Suprapubic skin (tissue), 4 donors: ENCODE measurements around the gene SAMD9. TPM values are rescaled to one million over a fixed set of nuclear protein-coding genes. Genes with fewer than 3 reads are reported as not detected.

Source experiments
- DNase-seq, 2 donors: peaks; one replicate each; pipeline ENCODE4 v3.0.0-alpha.2; 2019; ENCODE audit warnings: low spot score in 2 of 2
- H3K27ac ChIP-seq: fragments of 200-600 bp; sonication (generic); one replicate; pipeline ENCODE4 v1.5.1; 2019
- H3K27me3 ChIP-seq: fragments of 200-600 bp; sonication (generic); one replicate; pipeline ENCODE4 v1.5.1; 2019
- H3K36me3 ChIP-seq: fragments of 200-600 bp; sonication (generic); one replicate; pipeline ENCODE4 v1.5.1; 2019
- H3K4me1 ChIP-seq: fragments of 200-600 bp; sonication (generic); one replicate; pipeline ENCODE4 v1.5.1; 2019
- H3K4me3 ChIP-seq: fragments of 200-600 bp; sonication (generic); one replicate; pipeline ENCODE4 v1.5.1; 2019; ENCODE audit warnings: mild to moderate bottlenecking
- H3K9me3 ChIP-seq: fragments of 200-600 bp; sonication (generic); one replicate; pipeline ENCODE4 v1.5.1; 2019
- EP300 ChIP-seq: sonication (generic); formaldehyde crosslinking; IDR thresholded peaks from one replicate; pipeline ENCODE4 v1.6.1; 2017; ENCODE audit warnings: antibody characterized with exemption
- POLR2A ChIP-seq, 2 donors: fragments of 450-650 bp; IDR thresholded peaks; one replicate each; pipeline ENCODE4 v1.6.1; 2017; ENCODE audit warnings: antibody characterized with exemption in 2 of 2, mild to moderate bottlenecking in 2 of 2, moderate library complexity in 2 of 2
- POLR2AphosphoS5 ChIP-seq, 3 donors: sonication (generic); formaldehyde crosslinking; IDR thresholded peaks; one replicate each; pipeline ENCODE4 v1.6.1; 2017; ENCODE audit warnings: antibody characterized with exemption in 3 of 3
- WGBS: methylation state at CpG from one replicate; pipeline ENCODE4 v1.1.5; 2018; 5-methylcytosine and 5-hydroxymethylcytosine counted together
- total RNA-seq, 4 donors: library from RNA; depleted of rRNA; stranded (reverse); fragments of >200 nt; gene quantifications; one replicate each; pipeline ENCODE4 v1.1.0, GENCODE V29; 2016
- TF ChIP-seq, protein P1 (sequence below), 2 donors: fragments of 200-600 bp in 1 of 2; fragments of 450-650 bp in 1 of 2; sonication (generic) in 1 of 2; IDR thresholded peaks; one replicate each; pipeline ENCODE4 v1.5.1; 2016 to 2019; ENCODE audit warnings: antibody characterized with exemption in 2 of 2, mild to moderate bottlenecking in 1 of 2, moderate library complexity in 1 of 2

SAMD9 gene
- total RNA-seq, 4 donors from 2014 or later = 1.9 to 3.4 (median 2.5) TPM

DNA sequence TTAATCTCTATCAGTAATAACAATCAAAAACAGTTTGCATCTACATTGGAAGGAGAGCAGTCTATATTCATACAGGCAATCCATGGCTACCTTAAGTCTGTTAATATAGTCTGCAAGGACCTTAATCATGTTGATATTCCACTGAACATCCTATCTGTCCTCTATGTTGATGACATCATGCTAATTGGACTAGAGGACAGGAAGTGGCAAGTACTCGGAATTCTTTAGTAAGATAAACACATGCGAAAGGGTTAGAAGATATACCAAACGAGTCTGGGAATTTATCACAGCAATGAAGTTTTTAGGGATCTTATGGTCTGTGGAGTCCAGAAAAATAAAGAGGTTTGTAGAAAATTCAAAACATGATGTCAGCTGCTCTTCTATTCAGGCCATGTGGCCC, 41.7 kb upstream of the SAMD9 start:
- no peaks in the 10 kb centered on the region for H3K9me3 ChIP-seq
- TF ChIP-seq POLR2AphosphoS5 (IDR thresholded peaks at IDR 0.05) (no peak), POLR2A (IDR thresholded peaks at IDR 0.05) (no peak), EP300 (no peak)
- TF ChIP-seq, protein P1, sequence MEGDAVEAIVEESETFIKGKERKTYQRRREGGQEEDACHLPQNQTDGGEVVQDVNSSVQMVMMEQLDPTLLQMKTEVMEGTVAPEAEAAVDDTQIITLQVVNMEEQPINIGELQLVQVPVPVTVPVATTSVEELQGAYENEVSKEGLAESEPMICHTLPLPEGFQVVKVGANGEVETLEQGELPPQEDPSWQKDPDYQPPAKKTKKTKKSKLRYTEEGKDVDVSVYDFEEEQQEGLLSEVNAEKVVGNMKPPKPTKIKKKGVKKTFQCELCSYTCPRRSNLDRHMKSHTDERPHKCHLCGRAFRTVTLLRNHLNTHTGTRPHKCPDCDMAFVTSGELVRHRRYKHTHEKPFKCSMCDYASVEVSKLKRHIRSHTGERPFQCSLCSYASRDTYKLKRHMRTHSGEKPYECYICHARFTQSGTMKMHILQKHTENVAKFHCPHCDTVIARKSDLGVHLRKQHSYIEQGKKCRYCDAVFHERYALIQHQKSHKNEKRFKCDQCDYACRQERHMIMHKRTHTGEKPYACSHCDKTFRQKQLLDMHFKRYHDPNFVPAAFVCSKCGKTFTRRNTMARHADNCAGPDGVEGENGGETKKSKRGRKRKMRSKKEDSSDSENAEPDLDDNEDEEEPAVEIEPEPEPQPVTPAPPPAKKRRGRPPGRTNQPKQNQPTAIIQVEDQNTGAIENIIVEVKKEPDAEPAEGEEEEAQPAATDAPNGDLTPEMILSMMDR (IDR thresholded peaks at IDR 0.05) = no peak
- H3K4me1 ChIP-seq = no peaks in the 10 kb centered on the region
- no peak for DNase-seq
- no peak overlapping the region for H3K27ac ChIP-seq
- 73% methylated on average over 3 of the region's 3 CpGs for WGBS
- no peaks in the 10 kb centered on the region for H3K36me3 ChIP-seq
- no peaks in the 10 kb centered on the region for H3K27me3 ChIP-seq
- H3K4me3 ChIP-seq = no peak overlapping the region

DNA sequence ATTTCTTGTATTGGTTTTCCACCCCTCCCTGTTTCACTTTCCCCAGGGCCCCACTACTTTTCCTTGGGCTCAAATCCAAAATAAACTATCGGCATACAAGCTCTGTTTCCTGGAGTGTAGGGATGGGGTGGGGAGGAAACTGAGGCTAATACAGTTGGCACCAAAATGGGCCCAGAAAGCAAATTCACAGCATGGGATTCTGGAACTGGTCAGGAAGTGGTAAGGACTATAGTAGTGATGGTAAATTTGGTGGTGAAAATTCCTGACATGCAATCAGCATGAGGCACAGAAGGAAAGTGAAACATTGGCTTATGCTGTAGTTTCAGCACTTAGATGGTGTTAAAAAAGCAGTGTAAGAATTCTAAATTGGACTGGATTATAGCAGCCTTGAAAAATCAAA, 39.1 kb upstream of the SAMD9 start:
- H3K4me3 ChIP-seq = no peak overlapping the region
- WGBS = 62% methylated on average over 1 of the region's 1 CpG
- H3K27me3 ChIP-seq = no peaks in the 10 kb centered on the region
- H3K36me3 ChIP-seq = no peaks in the 10 kb centered on the region
- no peak for DNase-seq
- no peaks in the 10 kb centered on the region for H3K9me3 ChIP-seq
- no peaks in the 10 kb centered on the region for H3K4me1 ChIP-seq
- TF ChIP-seq, protein P1 (IDR thresholded peaks at IDR 0.05) = no peak
- no peak for TF ChIP-seq POLR2AphosphoS5 (IDR thresholded peaks at IDR 0.05)
- no peak overlapping the region for H3K27ac ChIP-seq

DNA sequence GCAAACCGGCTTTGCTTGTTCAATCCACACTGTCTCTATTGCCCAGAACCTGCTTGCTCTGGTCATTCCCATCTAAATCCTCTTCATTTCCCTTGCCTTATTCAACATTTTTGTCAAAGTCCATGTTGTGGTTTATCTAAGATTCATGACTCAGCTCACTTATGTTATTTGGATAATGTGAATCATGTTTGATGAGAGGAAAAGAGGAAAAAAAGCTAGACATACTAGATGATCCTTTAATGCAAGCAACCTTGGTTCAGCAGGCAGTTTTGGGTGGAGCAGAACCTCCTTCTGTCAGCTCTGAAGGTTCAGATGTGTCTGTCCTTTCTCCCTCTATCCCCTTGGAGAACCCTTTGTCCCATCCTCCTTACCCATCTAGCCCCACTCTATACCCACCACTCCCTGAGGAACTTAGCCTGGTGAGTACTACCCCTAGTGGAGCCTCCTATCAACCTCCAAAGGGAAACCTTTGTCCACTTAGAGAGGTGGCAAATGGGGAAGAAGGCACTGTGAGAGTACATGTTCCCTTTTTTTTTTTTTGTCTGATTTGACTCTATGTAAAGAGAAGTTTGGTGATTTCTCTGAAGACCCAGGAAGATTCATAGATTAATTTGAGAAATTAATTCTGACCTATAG, 32.5 kb upstream of the SAMD9 start:
- no peaks in the 10 kb centered on the region for H3K27me3 ChIP-seq
- H3K4me1 ChIP-seq = peaks cover 22% of the 10 kb centered on the region
- H3K36me3 ChIP-seq = no peaks in the 10 kb centered on the region
- H3K9me3 ChIP-seq = no peaks in the 10 kb centered on the region
- H3K4me3 ChIP-seq = no peak overlapping the region
- no peak for DNase-seq
- no peak overlapping the region for H3K27ac ChIP-seq
- TF ChIP-seq POLR2A (IDR thresholded peaks at IDR 0.05) = no peak
- no peak for TF ChIP-seq POLR2AphosphoS5 (IDR thresholded peaks at IDR 0.05)
- no peak for TF ChIP-seq EP300
- TF ChIP-seq, protein P1 (IDR thresholded peaks at IDR 0.05) = no peak
- WGBS = 91% methylated on average over 1 of the region's 1 CpG

DNA sequence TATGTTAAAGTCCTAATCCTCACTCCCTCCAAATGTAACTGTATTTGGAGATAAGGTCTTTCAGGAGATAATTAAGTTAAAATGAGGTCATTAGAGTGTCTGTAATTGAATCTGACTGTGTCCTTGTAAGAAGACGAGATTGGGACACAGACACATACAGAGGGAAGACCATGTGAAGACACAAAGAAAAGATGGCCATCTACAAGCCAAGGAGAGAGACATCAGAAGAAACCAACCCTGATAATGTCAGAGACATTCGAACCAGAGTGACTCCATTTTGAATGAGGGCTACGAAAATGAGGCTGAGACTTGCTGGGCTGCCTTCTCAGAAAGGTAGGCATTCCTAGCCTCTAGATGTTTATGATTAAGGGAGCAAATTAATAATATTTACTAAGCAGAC, 30.9 kb upstream of the SAMD9 start:
- peak overlapping the region; percentile 49 for H3K4me3 ChIP-seq
- no peaks in the 10 kb centered on the region for H3K27me3 ChIP-seq
- H3K9me3 ChIP-seq = no peaks in the 10 kb centered on the region
- TF ChIP-seq EP300 (no peak), POLR2A (IDR thresholded peaks at IDR 0.05) (no peak), POLR2AphosphoS5 (IDR thresholded peaks at IDR 0.05) (no peak)
- TF ChIP-seq, protein P1 (IDR thresholded peaks at IDR 0.05) = no peak
- H3K4me1 ChIP-seq = peaks cover 22% of the 10 kb centered on the region
- H3K36me3 ChIP-seq = peaks cover 7% of the 10 kb centered on the region
- 87% methylated on average over 3 of the region's 3 CpGs for WGBS
- H3K27ac ChIP-seq = peak overlapping the region; percentile 14
- DNase-seq = no peak

DNA sequence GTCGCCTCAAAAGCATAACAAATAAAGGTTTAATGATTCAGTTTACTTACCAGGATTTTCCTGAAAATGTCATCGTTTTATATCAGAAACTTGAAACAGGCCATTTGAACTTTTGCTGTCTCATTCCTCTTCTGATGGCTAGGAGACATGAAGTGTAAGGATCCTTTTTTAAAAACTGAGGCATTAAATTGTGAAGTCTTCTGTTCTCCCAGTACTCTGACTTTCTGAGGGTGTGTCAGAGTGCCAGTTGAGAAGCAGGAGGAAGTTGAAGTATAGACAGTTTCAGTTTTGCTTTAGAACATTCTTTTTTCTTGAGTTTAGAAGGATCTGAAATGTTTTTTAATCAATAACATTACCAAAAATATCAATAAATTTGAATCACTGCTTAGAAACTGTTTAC, 30.4 kb upstream of the SAMD9 start, which contains the start of gene SAMD9L:
TSS of gene SAMD9L (minus strand) at position 242 of the 400 bp plus-strand sequence. CDS start 12,414 bp downstream, outside the sequence.
- H3K4me3 ChIP-seq = peak within 1 kb of the TSS; percentile 49
- TF ChIP-seq EP300 (no peak), POLR2AphosphoS5 (IDR thresholded peaks at IDR 0.05) (no peak)
- TF ChIP-seq, protein P1 (IDR thresholded peaks at IDR 0.05) = no peak
- H3K27ac ChIP-seq = peak within 1 kb of the TSS; percentile 14
- 23% methylated on average over 2 of the region's 2 CpGs for WGBS
- peaks cover 11% of the 10 kb centered on the region for H3K36me3 ChIP-seq
- no peaks in the 10 kb centered on the region for H3K27me3 ChIP-seq
- peaks cover 22% of the 10 kb centered on the region for H3K4me1 ChIP-seq
- no peak for DNase-seq
- H3K9me3 ChIP-seq = no peaks in the 10 kb centered on the region
